HK-2 (cell line): ENCODE data around the gene WWC1.

Source experiments
- DNase-seq: peaks from one replicate; pipeline ENCODE4 v3.0.0-alpha.2; 2018; ENCODE audit not compliant: unreplicated experiment

The WWC1 gene

DNA sequence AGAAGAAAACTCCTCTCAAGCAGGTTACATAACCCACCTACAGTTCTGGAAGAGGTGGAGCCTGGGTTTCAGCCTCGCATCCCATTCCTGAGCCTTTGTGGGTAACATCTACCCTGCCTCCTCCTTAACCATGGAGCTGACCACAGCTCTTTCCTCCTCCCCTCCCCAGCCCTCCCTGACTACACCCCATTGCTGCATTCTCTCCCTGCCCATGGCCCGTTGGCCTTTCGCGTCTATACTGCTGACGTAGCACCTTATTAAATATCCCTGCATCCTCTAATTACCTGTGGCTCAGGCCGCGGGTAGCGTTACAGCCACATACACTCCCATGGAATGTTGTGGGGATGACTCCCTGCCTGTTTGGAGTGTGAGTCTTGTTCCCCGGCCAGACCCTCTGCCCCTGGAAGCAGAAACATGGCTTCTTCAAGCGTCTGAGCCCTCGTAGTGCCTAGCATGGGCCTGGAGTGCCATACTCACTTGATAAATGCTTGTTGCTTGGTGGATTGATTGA is 72.8 kb downstream of the WWC1 start:
- peak; percentile 78 for DNase-seq

DNA sequence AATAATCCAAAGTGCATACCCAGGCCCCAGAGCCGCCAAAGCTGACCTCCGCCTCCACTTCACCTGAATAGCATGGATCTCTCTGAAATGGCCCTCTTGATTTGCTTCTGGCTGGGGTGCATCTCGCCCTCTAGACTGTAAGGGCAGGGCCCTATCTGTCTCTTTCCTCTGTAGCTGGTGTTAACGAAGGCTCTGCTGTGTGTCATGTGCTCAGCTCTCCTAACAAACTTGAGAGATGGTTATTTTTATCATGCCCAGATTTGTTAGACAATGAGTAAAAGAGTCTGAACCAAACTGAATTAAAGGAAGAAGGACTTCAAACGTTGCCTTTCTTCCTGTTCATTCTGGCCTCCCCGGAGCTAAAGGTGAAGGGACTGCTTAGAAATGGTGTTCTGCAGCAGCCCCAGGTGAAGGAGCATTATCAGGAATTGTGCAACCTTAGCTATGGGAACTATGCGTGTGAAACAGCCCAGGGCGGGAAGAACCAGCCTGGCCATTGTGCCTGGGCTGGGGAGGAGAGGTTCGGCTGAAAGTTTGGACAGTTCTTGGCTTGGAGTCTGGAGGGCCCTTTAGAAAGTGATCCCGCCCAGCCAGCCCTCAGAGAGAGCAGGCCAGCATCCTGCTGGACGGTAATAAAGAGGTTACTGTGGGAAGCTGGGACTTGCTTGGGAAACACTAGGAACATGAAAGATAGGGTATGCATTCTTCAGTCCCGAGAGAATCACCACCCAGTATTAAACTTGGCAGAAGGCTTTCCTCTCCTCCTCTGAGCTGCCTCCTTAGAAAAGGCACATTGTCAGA is 73.5 kb downstream of the WWC1 start:
- DNase-seq, result peak; percentile 25

DNA sequence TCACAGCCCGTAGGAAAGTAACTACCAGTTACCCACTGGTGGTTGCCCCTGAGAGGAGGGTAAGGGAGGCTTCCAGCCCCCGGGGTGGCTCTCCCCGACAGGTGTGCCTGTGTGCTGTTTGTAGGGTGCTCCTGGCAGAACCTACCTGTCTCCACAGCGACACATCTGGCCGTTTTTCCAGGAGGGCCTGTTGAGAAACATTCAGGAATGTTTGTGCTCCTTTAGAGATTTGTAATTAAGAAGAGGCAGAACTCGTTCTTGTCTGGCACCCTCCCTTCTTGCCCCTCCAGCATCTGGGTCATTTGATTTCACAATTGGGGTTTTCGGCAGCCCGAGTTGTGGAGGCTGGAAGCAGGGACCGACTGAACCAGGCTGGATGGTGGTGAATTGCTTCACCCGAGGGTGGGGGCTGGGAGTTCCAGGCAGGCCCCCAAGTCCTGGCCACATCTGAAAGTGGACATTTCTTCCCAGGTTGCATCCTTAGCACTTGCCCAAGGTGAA is 74.2 kb downstream of the WWC1 start:
- no peak for DNase-seq

DNA sequence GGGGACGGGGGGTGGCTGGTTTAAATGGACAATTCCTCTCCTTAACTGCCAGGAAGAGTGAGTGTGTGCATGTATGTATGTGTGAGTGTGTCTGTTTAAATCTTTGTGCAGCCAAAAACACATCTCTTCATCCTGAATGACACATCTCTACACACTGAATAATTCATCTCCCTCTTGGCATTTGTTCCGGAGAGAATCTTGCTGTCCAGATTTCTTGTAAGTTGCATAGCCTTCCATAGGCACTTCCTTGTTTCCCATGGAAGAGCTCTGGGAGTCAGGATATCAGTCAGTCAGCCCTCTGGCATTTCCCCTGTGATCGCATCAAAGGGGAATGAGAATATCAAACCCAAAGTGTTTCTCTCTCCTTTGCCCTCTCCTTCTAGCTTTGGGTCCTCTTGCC is 74.7 kb downstream of the WWC1 start:
- no peak for DNase-seq

DNA sequence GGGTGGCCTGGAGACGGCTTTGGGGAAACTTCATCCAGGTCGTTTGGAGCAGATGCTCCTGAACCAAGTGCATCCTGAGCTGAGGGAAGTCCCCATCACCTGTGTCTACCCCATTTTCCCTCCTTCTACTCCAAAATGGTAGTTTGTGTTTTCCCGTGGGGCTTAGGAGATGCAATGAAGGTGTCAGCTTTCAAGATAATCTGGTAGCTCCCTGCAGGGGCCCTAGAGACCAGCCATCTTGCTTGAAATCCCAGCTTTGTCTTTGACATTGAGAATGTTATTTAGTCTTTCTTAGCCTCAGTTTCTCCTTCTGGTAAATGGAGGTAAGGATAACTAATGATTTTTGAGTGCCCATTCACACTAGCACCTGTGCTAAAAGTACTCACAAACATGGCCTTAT is 77.4 kb downstream of the WWC1 start:
- DNase-seq, result no peak

DNA sequence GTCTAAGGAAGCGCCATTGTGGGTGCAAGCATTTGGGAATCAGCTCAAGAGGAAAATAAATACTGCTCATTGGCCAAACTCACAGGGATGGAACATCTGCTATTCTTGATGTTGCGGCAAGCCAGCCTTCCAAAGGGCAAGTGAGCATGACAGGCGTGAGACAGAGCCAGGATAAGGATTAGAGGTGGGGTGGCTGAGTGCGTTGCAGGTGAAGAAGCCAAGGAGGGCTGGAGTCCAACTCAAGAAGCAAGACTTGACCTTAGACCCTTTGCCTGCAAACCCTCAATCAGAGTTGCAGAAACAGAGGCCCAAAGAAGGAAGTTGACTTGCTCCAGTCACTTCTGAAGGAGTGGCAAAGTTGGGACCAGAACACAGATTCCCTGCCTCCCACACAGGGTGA is 79.4 kb downstream of the WWC1 start:
- DNase-seq, result no peak

DNA sequence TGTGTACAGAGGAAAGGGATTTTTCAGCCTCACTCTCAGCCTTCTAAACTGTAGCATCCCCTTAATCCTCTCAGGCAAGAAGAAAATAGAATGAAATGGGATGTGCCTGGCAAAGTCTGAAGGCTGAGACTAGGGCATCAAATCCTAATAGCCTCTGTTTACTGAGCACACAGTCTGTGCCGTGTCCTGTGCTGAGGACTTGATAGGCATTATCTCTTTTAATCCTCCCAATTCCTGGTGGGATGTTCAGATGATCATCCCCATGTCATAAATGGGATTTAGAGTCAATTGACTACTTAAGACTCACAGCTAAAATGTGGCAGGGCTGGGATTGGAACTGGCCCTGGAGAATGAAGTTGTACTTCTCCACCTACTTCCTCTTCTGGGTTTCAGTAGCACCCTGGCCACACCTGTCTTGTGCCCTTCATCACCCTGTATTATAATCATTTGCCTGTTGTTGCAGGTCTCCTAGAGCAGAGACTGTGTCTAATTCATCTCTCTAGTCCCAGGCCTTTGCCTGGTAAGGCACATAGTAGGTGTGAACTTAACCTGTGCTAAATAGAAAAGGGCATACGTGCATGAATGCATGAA is 81.0 kb downstream of the WWC1 start:
- DNase-seq, result no peak

DNA sequence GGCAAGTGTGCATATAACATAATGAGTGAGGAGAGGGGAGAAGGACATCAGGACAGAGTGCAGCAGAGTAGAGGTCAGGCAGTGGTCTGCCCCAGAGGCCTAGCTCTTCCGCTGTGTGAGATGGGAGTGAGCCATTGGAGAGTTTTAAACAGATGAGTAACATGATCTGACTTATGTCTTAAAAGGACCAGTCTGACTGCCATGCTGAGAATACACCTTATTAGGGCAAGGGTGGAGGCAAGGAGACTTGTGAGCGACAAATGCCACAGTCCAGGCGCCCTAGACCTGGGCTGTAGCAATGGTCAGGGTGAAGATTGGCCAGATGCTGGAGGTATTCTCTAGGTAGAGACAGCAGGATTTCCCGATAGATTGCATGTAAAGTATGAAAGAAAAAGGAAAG is 83.1 kb downstream of the WWC1 start:
- no peak for DNase-seq

DNA sequence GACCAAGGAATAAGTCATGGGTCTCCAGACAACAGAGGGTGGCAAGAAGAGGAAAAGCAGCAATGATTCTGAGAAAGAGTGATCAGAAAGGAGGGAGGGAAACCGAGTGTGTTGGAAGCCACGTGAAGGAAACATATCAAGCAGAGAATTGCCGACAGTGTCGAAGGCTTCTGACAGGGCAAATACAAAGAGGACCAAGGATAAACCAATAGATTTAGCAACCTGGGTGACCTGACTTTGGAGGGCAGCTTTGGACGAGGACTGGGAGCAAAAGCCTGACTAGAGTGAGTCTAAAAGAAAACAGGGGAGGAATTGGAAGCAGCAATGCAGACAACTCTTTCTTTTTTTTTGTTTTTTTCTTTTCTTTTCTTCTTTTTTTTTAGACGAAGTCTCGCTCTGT is 83.8 kb downstream of the WWC1 start:
- no peak for DNase-seq

DNA sequence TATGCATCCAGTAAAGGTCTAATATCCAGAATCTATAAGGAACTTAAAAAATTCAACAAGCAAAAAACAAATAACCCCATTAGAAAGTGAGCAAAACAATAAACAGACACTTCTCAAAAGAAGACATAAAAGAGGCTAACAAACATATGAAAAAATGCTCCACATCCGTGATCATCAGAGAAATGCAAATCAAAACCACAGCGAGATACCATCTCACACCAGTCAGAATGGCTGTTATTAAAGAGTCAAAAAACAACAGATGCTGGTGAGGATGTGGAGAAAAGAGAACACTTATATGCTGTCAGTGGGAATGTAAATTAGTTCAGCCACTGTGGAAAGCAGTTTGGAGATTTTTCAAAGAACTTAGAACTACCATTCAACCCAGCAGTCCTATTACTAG is 86.1 kb downstream of the WWC1 start:
- no peak for DNase-seq

DNA sequence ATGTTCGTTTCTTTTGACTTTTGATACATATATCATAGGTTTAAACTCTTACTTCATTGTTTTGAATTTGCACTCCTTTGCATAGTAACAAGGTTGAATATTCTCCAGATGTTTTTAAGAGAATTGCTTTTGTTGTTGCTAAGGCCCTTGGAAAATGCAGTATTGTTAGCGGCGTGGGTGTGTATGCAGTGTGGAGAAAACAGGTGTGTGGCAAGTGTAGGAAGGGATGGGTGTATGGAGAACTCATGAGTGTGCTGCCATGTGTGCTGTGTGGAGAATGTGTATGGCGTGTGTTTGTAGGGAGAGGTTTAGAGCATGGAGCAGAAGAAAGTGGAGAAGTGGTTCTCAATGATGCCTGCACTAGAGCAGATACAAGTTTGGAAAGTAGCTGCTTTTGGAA is 87.3 kb downstream of the WWC1 start:
- DNase-seq, result no peak

DNA sequence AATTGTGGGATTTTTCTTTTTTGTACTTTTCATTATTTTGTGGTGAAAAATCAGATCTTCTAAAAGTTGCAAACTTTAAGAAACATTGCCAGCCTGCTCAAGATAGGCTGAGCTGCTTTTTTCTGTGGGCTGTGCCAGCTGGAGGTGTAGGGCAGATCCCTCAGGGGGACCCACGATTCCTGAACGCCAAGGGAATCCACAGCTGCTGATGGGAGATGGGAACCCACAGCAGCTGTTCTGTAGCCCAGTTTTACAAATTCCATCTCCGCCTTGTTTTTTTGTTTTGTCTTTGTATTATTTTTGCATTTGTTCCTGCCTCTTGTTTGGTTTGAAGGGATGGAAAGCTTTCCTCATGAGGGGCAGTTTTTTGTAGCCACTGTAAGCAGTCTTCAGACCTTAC is 91.0 kb downstream of the WWC1 start:
- DNase-seq, result no peak

DNA sequence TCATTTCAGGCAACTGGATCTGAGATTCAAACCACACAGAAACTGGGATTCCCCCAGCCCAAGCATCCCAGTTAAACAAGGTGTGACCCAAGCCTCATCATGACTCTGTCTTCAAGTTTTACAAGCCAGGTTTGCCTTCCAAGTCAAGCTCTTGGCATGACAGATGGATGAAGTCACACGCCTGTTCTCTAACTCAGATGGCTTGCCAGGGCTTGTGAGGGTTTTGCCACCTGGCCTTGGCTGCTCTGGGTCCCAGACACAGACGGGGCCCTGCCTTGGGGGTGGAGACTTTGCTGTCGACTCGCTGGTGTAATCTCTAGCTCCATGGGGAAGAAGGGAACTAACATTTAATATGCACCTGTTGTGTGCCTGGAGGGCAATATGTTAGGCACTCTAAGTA is 99.0 kb downstream of the WWC1 start:
- no peak for DNase-seq

DNA sequence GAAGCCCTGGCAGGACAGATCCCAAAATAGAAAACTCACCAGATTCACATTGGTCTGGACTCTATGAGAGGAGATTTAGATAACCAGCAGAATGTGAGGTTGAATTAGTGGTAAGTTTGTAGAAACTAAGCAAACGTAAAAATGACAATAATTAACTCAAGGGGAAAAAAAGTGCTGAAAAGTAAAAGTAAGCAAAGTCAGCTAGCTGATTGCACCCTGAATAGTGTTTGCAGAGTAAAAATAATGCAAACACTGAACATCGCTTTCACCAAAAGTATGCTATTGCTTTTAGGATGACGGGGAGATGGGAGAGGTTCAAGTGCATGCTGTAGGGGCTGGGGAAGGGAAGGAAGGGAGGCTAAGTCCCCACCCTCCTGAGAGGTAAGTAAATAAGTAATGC is 102.3 kb downstream of the WWC1 start:
- no peak for DNase-seq

DNA sequence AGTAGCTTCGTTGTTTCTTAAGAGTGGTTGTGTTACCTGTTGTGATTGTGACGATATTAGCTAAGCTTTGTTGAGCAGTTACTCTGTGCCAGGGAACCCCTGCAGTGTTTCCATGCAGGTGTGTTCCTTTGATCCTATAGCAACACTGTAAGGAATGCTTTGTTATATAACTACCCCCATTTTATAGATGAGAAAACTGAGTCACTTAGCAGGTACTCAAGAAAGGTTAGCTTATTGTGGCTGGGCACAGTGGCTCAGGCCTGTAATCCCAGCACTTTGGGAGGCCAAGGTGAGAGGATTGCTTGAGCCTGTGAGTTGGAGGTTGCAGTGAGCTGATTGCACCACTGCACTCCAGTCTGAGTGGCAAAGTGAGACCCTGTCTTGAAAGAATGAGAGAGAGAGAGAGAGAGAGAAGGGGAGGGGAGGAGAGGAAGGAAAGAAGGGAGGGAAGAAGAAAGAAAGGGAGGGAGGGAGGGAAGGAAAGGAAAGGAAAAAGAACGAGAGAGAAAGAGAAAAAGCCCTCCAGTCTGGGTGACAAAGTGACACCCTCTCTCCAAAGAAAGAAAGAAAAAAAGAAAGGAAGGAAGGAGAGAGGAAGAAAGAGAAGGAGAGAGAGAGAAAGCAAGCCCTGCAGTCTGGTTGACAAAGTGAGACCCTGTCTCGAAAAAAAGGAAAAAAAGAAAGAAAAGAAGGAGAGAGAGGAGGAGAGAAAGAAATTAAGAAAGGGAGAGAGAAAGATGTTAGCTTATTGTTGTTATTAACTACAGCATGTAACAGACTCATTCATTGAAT is 109.2 kb downstream of the WWC1 start:
- no peak for DNase-seq

DNA sequence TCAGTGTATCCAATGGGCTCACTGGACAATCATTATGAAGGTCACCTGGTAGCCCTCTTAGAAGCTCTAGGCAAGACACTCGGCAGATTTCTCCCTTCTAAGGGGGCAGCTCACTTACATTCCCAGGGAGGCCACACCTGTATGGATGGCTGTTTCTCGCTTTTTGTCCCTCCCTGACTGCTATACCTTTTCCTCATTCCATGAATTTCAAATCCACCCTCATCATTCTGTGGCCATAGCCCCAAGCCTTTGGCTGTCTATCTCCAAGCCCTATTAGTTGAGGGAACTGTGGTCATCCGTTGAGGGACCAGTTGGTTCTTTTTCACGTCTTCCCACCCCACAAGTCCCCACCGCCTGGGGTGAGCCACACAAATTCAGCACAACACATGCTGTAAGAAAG is 109.8 kb downstream of the WWC1 start:
- DNase-seq, result no peak

DNA sequence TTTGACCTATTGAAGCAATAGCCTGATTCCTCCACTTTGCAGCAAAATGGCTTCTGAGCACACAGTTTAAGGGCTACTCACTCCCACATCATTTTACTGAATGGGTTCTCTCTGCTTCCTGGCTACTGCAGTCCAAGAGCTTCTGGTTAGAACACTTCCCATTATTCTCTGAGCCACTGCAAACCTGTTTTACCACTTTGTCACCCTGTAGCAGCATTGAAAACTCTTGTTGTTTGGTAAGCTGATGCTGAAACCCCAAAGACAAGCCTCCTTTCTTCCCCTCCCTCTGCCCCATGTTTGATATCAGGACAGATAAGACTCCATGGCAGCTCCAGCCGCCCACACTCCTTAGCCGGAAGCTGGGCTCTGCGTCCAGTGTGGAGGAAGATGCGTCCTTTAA is 110.4 kb downstream of the WWC1 start:
- no peak for DNase-seq

DNA sequence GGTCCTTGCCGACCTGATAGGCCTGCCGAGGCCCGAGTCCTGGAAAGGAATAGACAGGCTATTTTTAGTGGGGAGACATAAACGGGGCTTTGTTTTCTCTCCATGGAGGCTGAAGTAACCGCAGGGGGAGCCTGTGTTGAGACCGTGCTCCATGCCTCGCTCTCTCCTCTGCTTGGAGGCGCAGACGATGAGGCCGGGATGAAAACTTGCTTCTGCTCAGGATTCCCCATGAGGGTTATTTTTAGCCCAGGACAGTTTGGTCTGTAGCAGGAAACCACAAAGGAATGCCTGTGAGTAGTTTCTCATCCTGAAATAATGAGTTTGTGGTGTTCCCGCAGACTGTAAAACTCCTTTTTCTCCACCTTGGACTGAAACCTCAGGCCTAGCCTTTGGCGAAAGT is 112.9 kb downstream of the WWC1 start:
- DNase-seq, result peak; percentile 66

DNA sequence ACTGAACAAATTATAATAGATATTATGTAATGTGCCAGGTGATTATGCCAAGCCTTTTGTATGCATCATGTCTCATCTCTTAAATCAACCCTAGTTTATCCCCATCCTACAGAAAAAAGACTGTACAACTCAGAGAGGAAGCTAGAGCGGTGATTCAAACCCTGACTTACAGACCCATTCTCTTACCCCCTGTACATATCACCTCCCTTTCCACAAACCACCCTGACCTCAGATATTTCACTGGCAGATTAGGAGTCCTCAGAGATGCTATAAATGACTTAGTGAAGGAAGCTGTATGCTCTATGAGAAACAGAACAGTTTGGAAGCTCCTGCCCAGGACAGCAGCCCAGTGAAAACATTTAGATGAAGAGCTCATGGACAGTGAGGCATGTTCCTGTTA is 115.8 kb downstream of the WWC1 start:
- no peak for DNase-seq

DNA sequence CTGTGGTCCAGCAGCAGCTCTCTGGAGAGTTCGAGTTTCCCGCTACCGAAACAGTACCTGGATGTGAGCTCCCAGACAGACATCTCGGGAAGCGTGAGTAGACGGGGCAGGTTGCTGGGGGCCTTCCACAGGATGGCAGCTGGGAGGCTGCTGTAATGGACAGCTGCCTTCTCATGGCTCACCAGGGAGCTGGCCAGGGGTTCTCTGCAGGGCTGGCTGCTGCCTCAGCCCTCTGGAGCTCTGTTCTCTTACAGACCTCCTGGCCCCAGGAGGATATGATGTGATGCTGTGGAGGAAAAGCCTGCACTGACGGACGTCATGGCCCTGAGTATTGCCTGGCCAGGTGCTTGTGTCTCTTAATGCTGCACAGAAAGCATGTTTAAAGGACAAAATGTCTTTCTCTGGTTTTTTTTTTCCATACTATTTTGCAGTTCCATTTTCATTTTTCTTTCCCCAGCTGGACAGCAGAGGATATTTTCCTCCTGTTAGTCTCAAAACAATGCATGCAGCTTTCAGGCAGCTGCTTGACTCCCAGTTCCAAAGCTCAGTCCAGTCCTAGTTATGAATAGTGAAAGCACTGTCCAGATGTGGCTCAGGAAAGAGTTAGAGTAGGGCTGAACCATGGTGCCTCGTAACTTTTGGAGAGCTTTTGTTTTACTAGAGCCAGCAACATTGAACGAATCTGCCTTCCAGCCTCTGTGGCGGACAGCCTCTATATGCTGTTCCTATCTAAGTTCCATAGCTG is 117.3 kb downstream of the WWC1 start:
- no peak for DNase-seq

DNA sequence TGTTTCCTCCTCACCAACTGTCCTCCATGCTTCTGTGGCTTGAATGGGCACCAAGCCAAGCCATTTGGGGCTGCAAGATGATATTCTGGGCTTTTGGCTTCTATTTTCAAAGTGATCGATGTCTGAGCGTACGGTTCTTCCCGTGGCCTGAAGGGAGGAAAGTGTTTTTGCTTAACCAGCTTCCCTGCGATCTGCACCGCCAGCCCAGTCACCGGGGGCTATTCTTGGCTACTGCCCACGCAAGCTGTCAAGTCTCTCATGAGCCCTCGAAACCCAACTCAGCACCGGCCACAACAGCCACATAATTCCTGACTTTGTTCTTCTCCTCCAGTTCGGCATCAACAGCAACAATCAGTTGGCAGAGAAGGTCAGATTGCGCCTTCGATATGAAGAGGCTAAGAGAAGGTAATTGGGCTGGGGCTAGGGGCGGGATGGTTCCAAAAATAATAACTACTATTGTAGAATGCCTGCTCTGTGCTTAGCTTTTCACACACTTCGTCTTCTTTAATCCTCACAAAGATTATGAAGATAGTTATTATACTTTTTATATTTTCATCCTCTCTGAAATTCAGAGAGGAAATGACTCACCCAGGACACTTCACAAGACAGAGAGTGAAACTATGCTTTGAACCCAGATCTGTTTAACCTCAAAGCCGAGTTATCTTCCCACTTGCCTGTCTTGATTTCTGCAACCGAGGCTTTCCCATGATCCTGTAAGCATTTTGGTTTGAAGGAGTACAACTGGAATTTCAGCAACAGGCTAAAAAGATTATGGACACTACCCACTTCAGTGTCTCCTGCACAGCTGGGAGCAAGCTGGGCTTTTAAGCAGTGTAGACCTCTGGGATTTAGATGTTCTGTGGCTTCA is 118.4 kb downstream of the WWC1 start:
- no peak for DNase-seq
